ENCODE data around the gene TMEM244.

DNA sequence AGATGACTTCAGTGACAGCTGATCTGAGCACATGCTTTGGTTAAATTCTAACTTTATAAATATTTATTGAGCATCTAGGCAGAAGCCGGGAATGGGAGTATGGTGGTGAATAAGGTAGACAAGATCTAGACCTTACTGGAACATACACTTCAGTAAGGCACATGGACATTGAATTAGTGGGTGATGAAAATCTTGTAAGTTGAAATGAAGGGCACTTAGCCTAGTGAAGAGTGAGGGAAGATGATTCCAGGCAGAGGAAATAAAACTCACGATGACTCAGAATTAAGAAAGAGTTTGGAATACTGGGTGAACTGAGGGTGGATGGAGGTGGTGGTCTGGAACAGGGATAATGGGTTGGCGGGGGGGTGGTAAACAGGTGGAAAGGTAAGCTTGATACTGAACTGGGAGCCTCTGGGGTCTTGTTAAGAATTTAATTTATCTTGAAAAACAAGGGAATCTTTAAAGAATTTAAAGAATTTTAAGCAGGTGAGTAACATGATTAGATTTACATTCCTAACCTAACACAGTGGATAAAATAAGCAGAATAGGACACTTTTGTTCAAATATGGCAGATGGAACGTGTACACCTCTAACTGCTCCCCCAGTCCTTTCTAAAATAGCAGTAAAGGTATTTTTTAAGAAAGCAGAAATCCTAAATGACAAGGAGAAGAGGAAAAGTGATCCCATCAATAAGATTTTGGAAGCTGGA lies 75.9 kb downstream of the TMEM244 start:
- TF ChIP-seq POLR2A (IDR thresholded peaks at IDR 0.05) = no peak
- TF ChIP-seq, protein P1, sequence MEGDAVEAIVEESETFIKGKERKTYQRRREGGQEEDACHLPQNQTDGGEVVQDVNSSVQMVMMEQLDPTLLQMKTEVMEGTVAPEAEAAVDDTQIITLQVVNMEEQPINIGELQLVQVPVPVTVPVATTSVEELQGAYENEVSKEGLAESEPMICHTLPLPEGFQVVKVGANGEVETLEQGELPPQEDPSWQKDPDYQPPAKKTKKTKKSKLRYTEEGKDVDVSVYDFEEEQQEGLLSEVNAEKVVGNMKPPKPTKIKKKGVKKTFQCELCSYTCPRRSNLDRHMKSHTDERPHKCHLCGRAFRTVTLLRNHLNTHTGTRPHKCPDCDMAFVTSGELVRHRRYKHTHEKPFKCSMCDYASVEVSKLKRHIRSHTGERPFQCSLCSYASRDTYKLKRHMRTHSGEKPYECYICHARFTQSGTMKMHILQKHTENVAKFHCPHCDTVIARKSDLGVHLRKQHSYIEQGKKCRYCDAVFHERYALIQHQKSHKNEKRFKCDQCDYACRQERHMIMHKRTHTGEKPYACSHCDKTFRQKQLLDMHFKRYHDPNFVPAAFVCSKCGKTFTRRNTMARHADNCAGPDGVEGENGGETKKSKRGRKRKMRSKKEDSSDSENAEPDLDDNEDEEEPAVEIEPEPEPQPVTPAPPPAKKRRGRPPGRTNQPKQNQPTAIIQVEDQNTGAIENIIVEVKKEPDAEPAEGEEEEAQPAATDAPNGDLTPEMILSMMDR (IDR thresholded peaks at IDR 0.05) = no peak

Measured in prostate gland (tissue), 2 donors.